CD4-positive, CD25-positive, alpha-beta regulatory T cell (primary cell): ENCODE measurements around the gene UNKL. TPM values are rescaled to one million over a fixed set of nuclear protein-coding genes. Genes with fewer than 3 reads are reported as not detected.
A peak's percentile ranks its signal among the peaks of the same experiment; 100 is the strongest.
"Not testable (repeated sequence)": the region's sequence is repeated elsewhere in the genome, so short reads cannot be mapped to it uniquely, and the experiment has no call there.

Experiments used
- ATAC-seq, 2 donors: fragments of 150-1000 bp; cut with Tn5 transposase; one replicate each; pipeline ENCODE4 v1.10.0; 2021; ENCODE audit warnings: low read depth in 2 of 2, moderate number of reproducible peaks in 2 of 2, moderate library complexity in 1 of 2
- DNase-seq, 3 donors: peaks; one replicate each; pipeline versions ENCODE4 v3.0.0 to v3.0.0-alpha.2; 2012 to 2022; ENCODE audit warnings: mixed read lengths in 1 of 3
- H3K27ac ChIP-seq: one replicate; pipeline ENCODE4 v1.7.0; 2013; ENCODE audit warnings: mild to moderate bottlenecking, low read length; ENCODE audit not compliant: insufficient read depth, poor library complexity, severe bottlenecking
- H3K27me3 ChIP-seq: one replicate; pipeline ENCODE4 v1.7.0; 2013; ENCODE audit warnings: low read length; ENCODE audit not compliant: control insufficient read depth, insufficient read depth
- H3K36me3 ChIP-seq: one replicate; pipeline ENCODE4 v1.7.0; 2013; ENCODE audit warnings: mild to moderate bottlenecking, low read length, moderate library complexity; ENCODE audit not compliant: control insufficient read depth, insufficient read depth
- H3K4me1 ChIP-seq: 2 replicates; pipeline ENCODE4 v1.7.0; 2013; ENCODE audit warnings: mild to moderate bottlenecking, low read length; ENCODE audit not compliant: insufficient read depth, control insufficient read depth, poor library complexity, severe bottlenecking
- H3K4me3 ChIP-seq: one replicate; pipeline ENCODE4 v1.7.0; 2013; ENCODE audit warnings: low read depth, mild to moderate bottlenecking, low read length, moderate library complexity
- H3K9me3 ChIP-seq, 2 experiments: 1 replicate in 1 of 2; 2 replicates in 1 of 2; pipeline ENCODE4 v1.7.0; 2013; ENCODE audit warnings: low read length in 2 of 2, mild to moderate bottlenecking in 1 of 2, moderate library complexity in 1 of 2; ENCODE audit not compliant: control insufficient read depth in 2 of 2
- H3K27ac Mint-ChIP-seq, 3 donors: one replicate each; pipeline ENCODE4 v1.8.0; 2020 to 2022; ENCODE audit warnings: mild to moderate bottlenecking in 3 of 3, mixed read lengths in 3 of 3, moderate library complexity in 2 of 3
- H3K27me3 Mint-ChIP-seq: one replicate; pipeline ENCODE4 v1.8.0; 2022; ENCODE audit warnings: mild to moderate bottlenecking, mixed read lengths
- H3K36me3 Mint-ChIP-seq: one replicate; pipeline ENCODE4 v1.8.0; 2020; ENCODE audit warnings: mixed read lengths
- H3K4me1 Mint-ChIP-seq, 4 donors: one replicate each; pipeline ENCODE4 v1.8.0; 2020 to 2022; ENCODE audit warnings: mixed read lengths in 4 of 4, mild to moderate bottlenecking in 1 of 4
- H3K4me3 Mint-ChIP-seq, 4 donors: one replicate each; pipeline ENCODE4 v1.8.0; 2020 to 2022; ENCODE audit warnings: mild to moderate bottlenecking in 4 of 4, mixed read lengths in 4 of 4, moderate library complexity in 3 of 4
- H3K9me3 Mint-ChIP-seq, 7 donors: one replicate each; pipeline ENCODE4 v1.8.0; 2020 to 2022; ENCODE audit warnings: mixed read lengths in 7 of 7, mild to moderate bottlenecking in 3 of 7, moderate library complexity in 2 of 7
- polyA plus RNA-seq, 4 donors: library from polyadenylated mRNA; unstranded; fragments of 300-500 nt; fragmentation: Illumina TruSeq; gene quantifications; one replicate each; pipeline ENCODE4 v1.2.3, GENCODE V29; 2021
- total RNA-seq: library from RNA; stranded (reverse); gene quantifications from one replicate; pipeline ENCODE4 v1.2.3, GENCODE V29; 2022

UNKL gene
- total and polyA plus RNA-seq, 5 donors from 2014 or later, result 6.3 to 94.3 (median 9.6) TPM

DNA sequence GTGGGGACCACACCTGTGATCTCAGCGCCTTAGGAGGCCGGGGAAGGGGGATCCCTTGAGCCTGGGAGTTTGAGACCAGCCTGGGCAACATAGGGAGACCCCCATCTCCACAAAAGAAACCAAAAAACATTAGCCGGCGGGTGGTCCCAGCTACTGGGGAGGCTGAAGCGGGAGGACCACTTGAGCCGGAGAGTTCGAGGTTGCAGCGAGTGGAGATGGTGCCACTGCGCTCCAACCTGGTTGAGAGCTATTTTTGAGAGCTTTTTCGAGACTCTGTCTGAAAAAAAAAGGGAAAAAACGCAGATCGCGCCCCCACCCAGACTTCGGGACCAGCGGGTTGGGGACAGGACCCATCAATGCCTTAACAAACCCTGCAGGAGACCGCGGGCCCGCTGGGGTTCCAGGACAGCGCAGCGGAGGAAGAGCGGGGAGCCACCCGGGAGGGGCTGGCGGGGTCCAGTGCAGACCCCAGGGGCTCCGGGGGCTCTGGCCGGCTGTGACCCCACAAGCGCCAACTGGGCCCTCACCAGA lies 81.8 kb downstream of the UNKL start:
- Mint-ChIP-seq H3K4me1 (peaks cover 0 to 19% (median 2%) of the 10 kb centered on the region in 4 donors), H3K36me3 (no peaks in the 10 kb centered on the region), H3K4me3 (peak overlapping the region in 2 of 4 donors; percentile 61 to 63), H3K9me3 (no peaks in the 10 kb centered on the region), H3K27me3 (peaks cover 40% of the 10 kb centered on the region), H3K27ac (peak overlapping the region in 1 of 3 donors; percentile 65)
- H3K27me3 ChIP-seq, result no peaks in the 10 kb centered on the region
- no peaks in the 10 kb centered on the region for H3K36me3 ChIP-seq
- ATAC-seq (no peak), DNase-seq (no peak)
- no peak overlapping the region for H3K27ac ChIP-seq
- peaks cover 0 to 7% of the 10 kb centered on the region in 2 experiments for H3K9me3 ChIP-seq
- H3K4me1 ChIP-seq, result peaks cover 36% of the 10 kb centered on the region
- H3K4me3 ChIP-seq, result no peak overlapping the region

DNA sequence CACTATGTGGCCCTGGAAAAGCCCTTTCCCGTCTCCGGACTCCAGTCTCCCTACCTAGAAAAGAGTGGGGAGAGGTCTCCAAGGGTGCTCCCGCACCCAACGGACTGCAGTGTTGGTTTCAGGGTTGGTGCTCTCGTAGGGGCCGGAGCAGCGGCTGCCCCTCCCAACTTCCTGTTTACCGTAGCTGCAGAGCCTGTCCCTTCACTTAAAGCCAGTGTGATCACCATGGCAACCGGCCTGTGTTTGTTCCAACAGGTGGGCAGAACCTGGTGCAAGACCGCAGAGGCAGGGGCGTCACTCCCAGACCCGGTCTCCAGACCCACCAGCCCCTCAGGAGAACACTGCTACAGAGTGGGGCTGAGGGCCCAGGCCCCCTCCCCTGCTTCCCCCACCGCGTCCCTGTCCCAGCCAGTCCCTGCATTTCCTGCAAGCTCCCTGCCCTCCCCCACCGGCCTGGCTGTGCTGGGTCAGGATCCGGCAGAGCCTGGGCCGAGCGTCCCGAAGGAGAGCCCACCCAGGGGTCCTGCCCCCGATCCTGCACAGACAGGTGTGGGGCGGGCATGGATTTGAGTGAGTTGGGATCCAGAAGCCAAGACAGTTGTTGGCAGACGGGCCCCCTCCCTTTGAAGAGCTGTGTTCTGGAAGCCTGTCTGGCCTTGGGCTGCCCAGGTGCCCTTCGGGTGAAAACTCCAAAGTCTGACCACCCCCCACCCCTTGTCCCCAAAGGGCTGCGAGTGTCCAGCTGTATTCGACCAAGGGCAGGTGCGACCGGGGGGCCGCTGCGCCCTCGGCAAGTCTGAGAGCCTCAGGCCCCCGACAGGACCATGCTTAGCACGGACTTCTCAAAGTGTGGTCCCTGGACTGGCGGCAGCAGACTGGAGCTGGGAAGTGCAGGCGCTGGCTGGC lies 82.5 kb downstream of the UNKL start:
- Mint-ChIP-seq H3K4me1 (peaks cover 0 to 19% (median 2%) of the 10 kb centered on the region in 4 donors), H3K27ac (no peak overlapping the region), H3K9me3 (no peaks in the 10 kb centered on the region), H3K36me3 (no peaks in the 10 kb centered on the region), H3K27me3 (peaks cover 37% of the 10 kb centered on the region), H3K4me3 (peak overlapping the region in 3 of 4 donors; percentile 32 to 63 (median 61))
- H3K4me3 ChIP-seq, result no peak overlapping the region
- peaks cover 36% of the 10 kb centered on the region for H3K4me1 ChIP-seq
- H3K9me3 ChIP-seq, result peaks cover 0 to 7% of the 10 kb centered on the region in 2 experiments
- DNase-seq, result peak in 1 of 3 donors; percentile 43
- no peaks in the 10 kb centered on the region for H3K27me3 ChIP-seq
- H3K36me3 ChIP-seq, result no peaks in the 10 kb centered on the region
- peak in 1 of 2 donors; percentile 13 for ATAC-seq
- H3K27ac ChIP-seq, result no peak overlapping the region

DNA sequence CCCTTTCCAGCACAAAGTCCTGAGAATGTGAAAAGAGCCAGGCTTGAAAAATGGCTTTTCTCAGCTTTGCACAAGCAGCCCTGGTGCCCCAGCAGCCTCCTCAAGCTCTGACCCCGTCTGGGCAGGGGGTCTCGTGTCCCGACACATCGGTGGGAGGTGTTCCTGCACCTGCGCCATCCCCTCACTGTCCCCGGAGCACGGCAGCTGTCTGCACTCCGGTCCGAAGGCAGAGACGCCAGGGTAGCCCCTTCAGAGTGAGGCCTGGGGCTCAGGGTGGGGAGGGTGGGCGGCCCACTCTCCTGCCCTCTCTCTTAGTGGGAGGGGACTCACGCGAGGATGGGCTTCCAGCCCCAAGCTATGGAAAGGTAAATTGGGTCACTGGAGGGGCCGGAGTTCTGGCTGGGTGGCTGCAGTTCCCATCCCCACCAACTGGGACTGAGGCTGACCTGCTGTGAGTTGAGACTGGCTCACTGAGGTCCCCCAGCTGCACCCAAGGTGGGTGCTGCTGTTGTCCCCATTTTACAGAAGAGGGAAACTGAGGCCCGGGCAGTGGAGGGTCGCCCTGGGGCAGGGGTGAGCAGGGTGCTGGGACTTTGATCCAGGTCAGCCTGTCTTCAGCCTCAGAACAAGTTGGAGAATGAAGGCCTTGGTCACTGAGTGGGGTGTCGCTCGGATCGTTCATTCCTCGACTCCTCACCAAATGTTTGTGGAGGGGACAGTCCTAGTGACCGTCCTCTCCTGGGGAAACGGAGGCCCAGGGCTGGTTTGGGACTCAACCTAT lies 83.4 kb downstream of the UNKL start:
- H3K36me3 ChIP-seq, result no peaks in the 10 kb centered on the region
- H3K9me3 ChIP-seq, result peaks cover 0 to 7% of the 10 kb centered on the region in 2 experiments
- H3K27ac Mint-ChIP-seq, result no peak overlapping the region
- ATAC-seq (no peak), DNase-seq (no peak)
- H3K36me3 Mint-ChIP-seq, result peaks cover 4% of the 10 kb centered on the region
- no peak overlapping the region for H3K27ac ChIP-seq
- H3K4me3 ChIP-seq, result no peak overlapping the region
- H3K27me3 Mint-ChIP-seq, result peaks cover 29% of the 10 kb centered on the region
- peaks cover 36% of the 10 kb centered on the region for H3K4me1 ChIP-seq
- no peaks in the 10 kb centered on the region for H3K27me3 ChIP-seq
- no peaks in the 10 kb centered on the region for H3K9me3 Mint-ChIP-seq
- peaks cover 0 to 19% (median 2%) of the 10 kb centered on the region in 4 donors for H3K4me1 Mint-ChIP-seq
- peak overlapping the region in 1 of 4 donors; percentile 53 for H3K4me3 Mint-ChIP-seq

DNA sequence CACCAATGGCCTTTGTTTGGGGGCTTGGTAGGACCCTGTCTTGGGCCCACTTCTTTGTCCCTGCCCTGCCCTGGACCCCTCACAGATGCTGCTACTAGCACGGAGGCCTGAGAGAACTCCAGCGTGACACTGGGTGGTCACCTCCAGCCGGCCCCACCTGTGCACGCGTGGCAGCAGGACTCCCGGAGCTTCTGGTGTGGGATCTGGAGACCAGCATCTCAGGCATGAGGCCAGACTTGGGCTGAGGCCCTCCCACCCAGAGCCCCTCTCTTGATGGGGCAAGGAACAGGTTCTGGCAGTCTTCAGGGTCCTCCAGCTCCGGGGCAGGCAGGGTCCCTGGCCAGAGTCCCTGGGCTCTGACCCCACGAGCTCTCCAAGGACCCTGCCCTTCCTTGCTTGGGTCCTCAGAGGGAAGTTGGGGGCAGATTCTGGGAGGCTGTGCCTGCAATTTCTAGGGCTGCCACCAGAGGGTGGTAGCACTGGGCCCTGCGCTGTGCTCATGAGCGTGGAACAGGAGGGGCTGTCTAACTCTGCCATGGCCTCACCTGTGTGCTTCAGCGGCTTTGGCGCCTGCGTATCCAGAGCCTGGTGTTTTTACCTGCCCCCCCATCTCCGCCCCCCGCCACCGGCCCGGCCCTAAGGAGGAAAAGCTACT lies 84.1 kb downstream of the UNKL start:
- peak in 1 of 3 donors; percentile 28 for DNase-seq
- peaks cover 1% of the 10 kb centered on the region for H3K36me3 ChIP-seq
- H3K27ac ChIP-seq, result no peak overlapping the region
- Mint-ChIP-seq H3K4me1 (peaks cover 0 to 17% (median 2%) of the 10 kb centered on the region in 4 donors), H3K9me3 (no peaks in the 10 kb centered on the region), H3K4me3 (no peak overlapping the region), H3K27ac (no peak overlapping the region), H3K27me3 (peaks cover 25% of the 10 kb centered on the region), H3K36me3 (peaks cover 4% of the 10 kb centered on the region)
- H3K9me3 ChIP-seq, result peaks cover 0 to 7% of the 10 kb centered on the region in 2 experiments
- H3K27me3 ChIP-seq, result no peaks in the 10 kb centered on the region
- ATAC-seq, result no peak
- H3K4me1 ChIP-seq, result peaks cover 36% of the 10 kb centered on the region
- no peak overlapping the region for H3K4me3 ChIP-seq

- H3K36me3 ChIP-seq, result peaks cover 16% of the 10 kb centered on the region
- ATAC-seq, DNase-seq, H3K27me3 ChIP-seq, H3K9me3 ChIP-seq, H3K9me3 Mint-ChIP-seq, H3K36me3 Mint-ChIP-seq, H3K4me3 ChIP-seq, H3K4me3 Mint-ChIP-seq, H3K27ac Mint-ChIP-seq, H3K27ac ChIP-seq: not testable (repeated sequence)
- H3K4me1 ChIP-seq, result peaks cover 30% of the 10 kb centered on the region
- H3K27me3 Mint-ChIP-seq, result peaks cover 14% of the 10 kb centered on the region
- peaks cover 0 to 17% (median 2%) of the 10 kb centered on the region in 4 donors for H3K4me1 Mint-ChIP-seq
Observed at GRCh38 chr16:1328961-1329360, 85.5 kb downstream of the UNKL start.

DNA sequence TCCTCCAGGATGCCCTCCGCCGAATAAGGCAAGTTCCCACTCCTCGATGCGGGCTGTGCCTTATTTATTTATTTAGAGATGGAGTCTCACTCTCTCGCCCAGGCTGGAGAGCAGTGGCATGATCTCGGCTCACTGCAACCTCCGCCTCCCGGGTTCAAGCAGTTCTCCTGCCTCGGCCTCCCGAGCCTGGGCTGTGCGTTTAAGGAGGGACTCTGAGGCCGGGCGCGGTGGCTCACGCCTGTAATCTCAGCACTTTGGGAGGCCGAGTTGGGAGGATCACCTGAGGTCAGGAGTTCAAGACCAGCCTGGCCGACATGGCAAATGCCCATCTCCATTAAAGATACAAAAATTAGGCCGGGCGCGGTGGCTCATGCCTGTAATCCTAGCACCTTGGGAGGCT lies 86.4 kb downstream of the UNKL start:
- H3K4me1 Mint-ChIP-seq, result peaks cover 0 to 17% (median 2%) of the 10 kb centered on the region in 4 donors
- H3K9me3 ChIP-seq, H3K27ac ChIP-seq, H3K36me3 Mint-ChIP-seq, H3K4me3 ChIP-seq, H3K9me3 Mint-ChIP-seq, DNase-seq, ATAC-seq, H3K27ac Mint-ChIP-seq, H3K27me3 ChIP-seq: not testable (repeated sequence)
- Histone ChIP-seq H3K4me1 (peaks cover 22% of the 10 kb centered on the region), H3K36me3 (peaks cover 23% of the 10 kb centered on the region)
- H3K4me3 Mint-ChIP-seq, result peak overlapping the region in 1 of 4 donors; percentile 10
- peaks cover 14% of the 10 kb centered on the region for H3K27me3 Mint-ChIP-seq

DNA sequence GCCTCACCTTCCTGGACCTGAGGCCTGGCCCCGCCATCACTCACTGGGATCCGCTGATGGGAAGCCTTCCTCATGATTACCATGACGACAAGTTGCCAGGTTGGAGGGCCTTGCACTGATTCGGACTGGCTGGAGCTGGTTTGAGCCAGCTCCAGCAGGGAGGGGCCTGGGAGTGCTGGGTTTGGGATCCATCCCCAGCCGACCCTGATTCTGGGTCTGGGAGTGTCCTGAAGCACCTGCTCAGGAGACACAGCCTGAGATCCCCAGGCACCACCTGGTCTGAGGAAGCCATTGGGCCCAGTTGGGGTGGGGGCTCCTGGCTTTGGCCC lies 86.9 kb downstream of the UNKL start:
- peaks cover 0 to 7% of the 10 kb centered on the region in 2 experiments for H3K9me3 ChIP-seq
- no peaks in the 10 kb centered on the region for H3K27me3 ChIP-seq
- peaks cover 23% of the 10 kb centered on the region for H3K36me3 ChIP-seq
- peaks cover 16% of the 10 kb centered on the region for H3K4me1 ChIP-seq
- DNase-seq (no peak), ATAC-seq (no peak)
- no peak overlapping the region for H3K27ac ChIP-seq
- Mint-ChIP-seq H3K9me3 (no peaks in the 10 kb centered on the region), H3K4me1 (peaks cover 0 to 14% (median 2%) of the 10 kb centered on the region in 4 donors), H3K4me3 (no peak overlapping the region), H3K27ac (no peak overlapping the region), H3K36me3 (peaks cover 4% of the 10 kb centered on the region), H3K27me3 (peaks cover 10% of the 10 kb centered on the region)
- H3K4me3 ChIP-seq, result no peak overlapping the region
